Osteocyte (in vitro differentiated cells): Measurements from ENCODE around the gene FTO. TPM values are rescaled to one million over a fixed set of nuclear protein-coding genes. Genes with fewer than 3 reads are reported as not detected.

Experiments
- DNase-seq: peaks from one replicate; pipeline ENCODE4 v3.0.0; 2021; ENCODE audit warnings: mixed read lengths; ENCODE audit not compliant: unreplicated experiment; ENCODE audit errors: extremely low spot score
- H3K27ac Mint-ChIP-seq: one replicate; pipeline ENCODE4 v1.8.0; 2021; ENCODE audit warnings: mild to moderate bottlenecking, mixed read lengths; ENCODE audit not compliant: unreplicated experiment
- H3K27me3 Mint-ChIP-seq: one replicate; pipeline ENCODE4 v1.8.0; 2021; ENCODE audit warnings: mixed read lengths; ENCODE audit not compliant: unreplicated experiment
- H3K36me3 Mint-ChIP-seq: one replicate; pipeline ENCODE4 v1.8.0; 2021; ENCODE audit warnings: mixed read lengths; ENCODE audit not compliant: unreplicated experiment
- H3K4me1 Mint-ChIP-seq: one replicate; pipeline ENCODE4 v1.8.0; 2021; ENCODE audit warnings: mixed read lengths; ENCODE audit not compliant: unreplicated experiment
- H3K4me3 Mint-ChIP-seq: one replicate; pipeline ENCODE4 v1.8.0; 2021; ENCODE audit warnings: mild to moderate bottlenecking, moderate library complexity, mixed read lengths; ENCODE audit not compliant: unreplicated experiment
- H3K9me3 Mint-ChIP-seq: one replicate; pipeline ENCODE4 v1.8.0; 2021; ENCODE audit warnings: mixed read lengths; ENCODE audit not compliant: unreplicated experiment
- CTCF ChIP-seq: fragments of 200-600 bp; sonication (generic); IDR thresholded peaks from 2 replicates; pipeline ENCODE4 v1.5.0; 2021; ENCODE audit warnings: antibody characterized with exemption, mild to moderate bottlenecking, moderate library complexity
- total RNA-seq: library from RNA; stranded (reverse); gene quantifications from 2 replicates; pipeline ENCODE4 v1.2.1, GENCODE V29; 2021

Gene FTO
- total RNA-seq, 1 donor from 2014 or later, result 108 TPM

DNA sequence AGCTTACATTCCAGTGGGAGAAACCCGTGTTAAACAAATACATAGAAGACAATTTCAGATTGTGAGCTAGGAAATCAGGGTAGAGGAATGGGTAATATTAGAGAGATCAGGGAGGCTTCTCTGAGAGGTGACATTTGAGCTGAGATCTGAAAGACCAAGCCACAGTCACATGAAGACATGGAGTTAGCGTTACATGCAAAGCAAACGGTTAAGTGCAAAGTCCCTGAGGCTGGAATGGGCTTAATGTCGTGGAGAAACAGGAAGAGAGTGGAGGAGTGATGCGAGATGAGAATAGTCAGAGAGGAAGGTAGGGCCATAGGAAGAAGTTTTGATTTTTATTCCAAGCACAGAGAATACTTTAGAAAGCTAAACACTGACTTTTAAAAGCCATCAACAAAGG lies 336.5 kb downstream of the FTO start:
- Mint-ChIP-seq H3K27me3 (no peaks in the 10 kb centered on the region), H3K36me3 (peaks cover 12% of the 10 kb centered on the region), H3K27ac (no peak overlapping the region), H3K4me1 (no peaks in the 10 kb centered on the region), H3K9me3 (peaks cover 4% of the 10 kb centered on the region), H3K4me3 (no peak overlapping the region)
- DNase-seq, result no peak
- no peak for TF ChIP-seq CTCF

DNA sequence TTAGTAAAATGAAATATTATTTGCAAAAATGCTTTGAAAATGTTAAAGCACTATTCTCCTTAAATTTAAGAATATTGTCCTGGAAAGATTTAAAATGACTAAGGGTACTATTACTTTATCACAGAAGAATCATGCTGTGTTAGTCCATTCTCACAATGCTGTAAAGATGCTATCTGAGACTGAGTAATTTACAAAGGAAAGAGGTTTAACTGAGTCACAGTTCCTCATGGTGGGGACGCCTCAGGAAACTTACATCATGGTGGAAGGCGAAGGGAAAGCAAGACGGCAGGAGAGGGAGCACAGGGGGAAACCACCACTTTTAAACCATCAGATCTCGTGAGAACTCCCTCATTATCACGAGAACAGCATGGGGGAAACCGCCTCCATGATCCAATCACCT lies 337.0 kb downstream of the FTO start:
- peaks cover 4% of the 10 kb centered on the region for H3K9me3 Mint-ChIP-seq
- DNase-seq, result no peak
- no peaks in the 10 kb centered on the region for H3K27me3 Mint-ChIP-seq
- no peak overlapping the region for H3K4me3 Mint-ChIP-seq
- H3K4me1 Mint-ChIP-seq, result no peaks in the 10 kb centered on the region
- no peak overlapping the region for H3K27ac Mint-ChIP-seq
- TF ChIP-seq CTCF, result no peak
- peaks cover 12% of the 10 kb centered on the region for H3K36me3 Mint-ChIP-seq

- TF ChIP-seq CTCF, result no peak
- H3K4me1 Mint-ChIP-seq, result peaks cover 15% of the 10 kb centered on the region
- no peaks in the 10 kb centered on the region for H3K36me3 Mint-ChIP-seq
- no peak for DNase-seq
- H3K4me3 Mint-ChIP-seq, result no peak overlapping the region
- H3K27ac Mint-ChIP-seq, result no peak overlapping the region
- H3K9me3 Mint-ChIP-seq, result no peaks in the 10 kb centered on the region
- no peaks in the 10 kb centered on the region for H3K27me3 Mint-ChIP-seq
These were observed 344.9 kb downstream of the FTO start for GRCh38 chr16:54048586-54049495.

DNA sequence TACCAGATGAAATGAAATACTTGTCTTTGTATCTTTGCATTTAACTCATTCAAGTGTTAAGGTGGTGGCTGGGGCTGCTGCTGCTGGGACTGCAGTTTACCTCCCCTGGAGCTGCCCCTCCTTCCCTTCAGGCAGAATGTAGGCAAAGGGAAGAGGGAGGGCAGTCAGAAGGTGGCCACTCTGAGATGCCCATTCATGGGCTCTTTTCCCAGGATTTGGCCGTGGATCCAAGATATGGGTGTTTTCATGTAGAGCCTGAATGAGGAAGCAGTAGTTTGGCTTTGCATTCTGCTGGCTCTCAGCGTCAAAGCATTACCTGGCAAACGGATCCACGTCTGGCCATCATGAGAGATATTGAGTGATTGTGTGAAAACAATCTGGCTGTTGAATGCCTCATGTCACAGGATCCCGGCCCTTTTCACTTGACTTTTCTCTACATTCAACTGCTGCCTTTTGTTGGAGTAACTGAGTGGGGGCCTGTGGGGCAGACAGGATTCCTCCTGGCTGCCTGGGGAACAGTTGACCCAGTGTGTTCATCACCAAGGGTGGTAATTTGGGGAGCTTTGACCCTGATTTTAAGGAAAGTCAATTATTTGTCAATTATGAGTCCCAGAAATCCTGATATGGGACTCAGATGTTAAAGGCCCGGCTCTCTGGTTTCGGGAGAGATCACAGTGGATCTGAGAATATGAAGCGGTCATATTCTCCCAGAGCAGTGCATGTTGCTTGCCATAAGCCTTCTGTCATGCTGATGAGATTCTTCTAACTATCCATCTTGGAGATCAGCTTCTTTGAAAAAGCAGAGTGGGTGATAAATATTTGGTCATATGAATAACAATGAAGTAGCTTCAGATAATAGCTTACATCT lies 345.9 kb downstream of the FTO start:
- Mint-ChIP-seq H3K36me3 (no peaks in the 10 kb centered on the region), H3K4me3 (no peak overlapping the region), H3K27me3 (no peaks in the 10 kb centered on the region), H3K4me1 (peaks cover 15% of the 10 kb centered on the region), H3K27ac (peak overlapping the region; percentile 23), H3K9me3 (no peaks in the 10 kb centered on the region)
- no peak for DNase-seq
- TF ChIP-seq CTCF, result no peak
